Calu3 (cell line): ENCODE results near the gene STN1. TPM values are rescaled to one million over a fixed set of nuclear protein-coding genes. Genes with fewer than 3 reads are reported as not detected.

Experiments used
- BruUV-seq: library from RNA; stranded (reverse); fragments of 400-500 nt; replicated peaks from 2 replicates; lab custom pipeline; 2021; lab: Mats Ljungman, UMichigan
- CTCF ChIA-PET: fragments of 300-600 bp; sonication (Branson Sonifier 250); formaldehyde crosslinking; loops from one replicate; lab custom pipeline; 2022; ENCODE audit warnings: antibody characterized with exemption; lab: Charles Lee
- DNase-seq: peaks from one replicate; pipeline ENCODE4 v3.0.0; 2022
- H3K27ac Mint-ChIP-seq: one replicate; pipeline ENCODE4 v1.8.0; 2022; ENCODE audit warnings: mixed read lengths; ENCODE audit not compliant: unreplicated experiment
- H3K27me3 Mint-ChIP-seq: one replicate; pipeline ENCODE4 v1.8.0; 2022; ENCODE audit warnings: mixed read lengths; ENCODE audit not compliant: unreplicated experiment
- H3K36me3 Mint-ChIP-seq: one replicate; pipeline ENCODE4 v1.8.0; 2022; ENCODE audit warnings: mild to moderate bottlenecking, moderate library complexity, mixed read lengths; ENCODE audit not compliant: insufficient read depth, unreplicated experiment
- H3K4me1 Mint-ChIP-seq: one replicate; pipeline ENCODE4 v1.8.0; 2022; ENCODE audit warnings: mild to moderate bottlenecking, low read depth, mixed read lengths; ENCODE audit not compliant: unreplicated experiment
- H3K4me3 Mint-ChIP-seq: one replicate; pipeline ENCODE4 v1.8.0; 2022; ENCODE audit warnings: mild to moderate bottlenecking, low read depth, moderate library complexity, mixed read lengths; ENCODE audit not compliant: unreplicated experiment
- H3K9me3 Mint-ChIP-seq: one replicate; pipeline ENCODE4 v1.8.0; 2022; ENCODE audit warnings: low read depth, mixed read lengths; ENCODE audit not compliant: unreplicated experiment
- CTCF ChIP-seq: fragments of 200-600 bp; IDR thresholded peaks from one replicate; pipeline ENCODE4 v1.8.0; 2022; ENCODE audit warnings: antibody characterized with exemption; ENCODE audit not compliant: unreplicated experiment
- intact Hi-C: fragments of 100-400 bp; cut with micrococcal nuclease; formaldehyde crosslinking; loops from one replicate; pipeline ENCODE4 v1.10.0; 2022; ENCODE audit not compliant: unreplicated experiment
- total RNA-seq: library from RNA; stranded (reverse); gene quantifications from 2 replicates; pipeline ENCODE4 v1.2.3, GENCODE V29; 2022

STN1 gene
- total RNA-seq, 1 experiment from 2014 or later, result 13.1 TPM

GRCh38 chr10:103960103-103960502 is 42.1 kb upstream of the STN1 start:
- no peak overlapping the region for H3K27ac Mint-ChIP-seq
- H3K4me1 Mint-ChIP-seq, result peaks cover 5% of the 10 kb centered on the region
- H3K27me3 Mint-ChIP-seq, result no peaks in the 10 kb centered on the region
- CTCF ChIA-PET, result no interaction called here
- BruUV-seq, result no TSS peak
- no peak for TF ChIP-seq CTCF
- H3K36me3 Mint-ChIP-seq, result no peaks in the 10 kb centered on the region
- intact Hi-C loops, result no loop called here
- DNase-seq, result no peak
- H3K9me3 Mint-ChIP-seq, result peaks cover 3% of the 10 kb centered on the region
- H3K4me3 Mint-ChIP-seq, result no peak overlapping the region

GRCh38 chr10:103958996-103959395 is 41.0 kb upstream of the STN1 start:
- CTCF ChIA-PET, result no interaction called here

GRCh38 chr10:103954543-103954942 is 36.6 kb upstream of the STN1 start:
- Mint-ChIP-seq H3K4me3 (no peak overlapping the region), H3K4me1 (peaks cover 5% of the 10 kb centered on the region), H3K27ac (no peak overlapping the region), H3K27me3 (no peaks in the 10 kb centered on the region), H3K9me3 (peaks cover 5% of the 10 kb centered on the region), H3K36me3 (no peaks in the 10 kb centered on the region)
- intact Hi-C loops, result no loop called here
- no TSS peak for BruUV-seq
- no peak for TF ChIP-seq CTCF
- no peak for DNase-seq
- CTCF ChIA-PET, result no interaction called here

More at GRCh38 chr10:103958996-103959395, 41.0 kb upstream of the STN1 start:
- no peak for DNase-seq
- Mint-ChIP-seq H3K36me3 (no peaks in the 10 kb centered on the region), H3K27me3 (no peaks in the 10 kb centered on the region), H3K27ac (no peak overlapping the region), H3K4me3 (no peak overlapping the region), H3K4me1 (peaks cover 5% of the 10 kb centered on the region), H3K9me3 (peaks cover 5% of the 10 kb centered on the region)
- intact Hi-C loops, result no loop called here
- BruUV-seq, result no TSS peak
- no peak for TF ChIP-seq CTCF

- Mint-ChIP-seq H3K4me1 (no peaks in the 10 kb centered on the region), H3K27ac (no peak overlapping the region), H3K27me3 (no peaks in the 10 kb centered on the region), H3K9me3 (peaks cover 5% of the 10 kb centered on the region), H3K36me3 (no peaks in the 10 kb centered on the region), H3K4me3 (no peak overlapping the region)
- no TSS peak for BruUV-seq
- intact Hi-C loops, result no loop called here
- CTCF ChIA-PET, result no interaction called here
- no peak for DNase-seq
- no peak for TF ChIP-seq CTCF
Observed at GRCh38 chr10:103951942-103952341, 34.0 kb upstream of the STN1 start.
